Activated T-cell treated with anti-CD3 and anti-CD28 coated beads for 4 hours (primary cell): ENCODE data around the gene P2RX2.

Experiments used
- DNase-seq: peaks from one replicate; pipeline ENCODE4 v3.0.0-alpha.2; 2020

The P2RX2 gene

GRCh38 chr12:132640936-132641335, 22.4 kb downstream of the P2RX2 start:
- DNase-seq, result no peak

GRCh38 chr12:132641811-132642650, 23.5 kb downstream of the P2RX2 start:
- DNase-seq, result no peak

GRCh38 chr12:132642846-132643835, 24.6 kb downstream of the P2RX2 start:
- DNase-seq, result no peak

GRCh38 chr12:132646850-132647249, 28.3 kb downstream of the P2RX2 start:
- DNase-seq, result no peak

- DNase-seq, result no peak
These were observed 29.3 kb downstream of the P2RX2 start for GRCh38 chr12:132647858-132648257.

- DNase-seq, result no peak
These were observed 30.1 kb downstream of the P2RX2 start for GRCh38 chr12:132648616-132649225.

GRCh38 chr12:132649226-132649945, 30.8 kb downstream of the P2RX2 start:
- DNase-seq, result no peak

GRCh38 chr12:132651444-132652100, 33.0 kb downstream of the P2RX2 start:
- no peak for DNase-seq

- DNase-seq, result no peak
These were observed 35.2 kb downstream of the P2RX2 start for GRCh38 chr12:132653567-132654290.

GRCh38 chr12:132657004-132657727, 38.6 kb downstream of the P2RX2 start:
- no peak for DNase-seq

GRCh38 chr12:132658149-132658894, 39.7 kb downstream of the P2RX2 start:
- DNase-seq, result no peak

GRCh38 chr12:132659146-132659545, 40.6 kb downstream of the P2RX2 start:
- DNase-seq, result no peak

- no peak for DNase-seq
These were observed 41.5 kb downstream of the P2RX2 start for GRCh38 chr12:132660052-132660451.

- no peak for DNase-seq
These were observed 42.4 kb downstream of the P2RX2 start for GRCh38 chr12:132660996-132661395.

GRCh38 chr12:132661972-132662371, 43.4 kb downstream of the P2RX2 start:
- DNase-seq, result no peak

GRCh38 chr12:132662901-132663755, 44.6 kb downstream of the P2RX2 start:
- no peak for DNase-seq

GRCh38 chr12:132664206-132665148, 45.9 kb downstream of the P2RX2 start:
- no peak for DNase-seq

- no peak for DNase-seq
These were observed 46.5 kb downstream of the P2RX2 start for GRCh38 chr12:132665149-132665491.
